Omental fat pad (tissue), 4 donors: ENCODE results near the gene WNT9A. TPM values are rescaled to one million over a fixed set of nuclear protein-coding genes. Genes with fewer than 3 reads are reported as not detected.
"Not testable (repeated sequence)": the region's sequence is repeated elsewhere in the genome, so short reads cannot be mapped to it uniquely, and the experiment has no call there.

Experiments used
- ATAC-seq: fragments of 150-250 bp; one replicate; pipeline ENCODE4 v1.9.1; 2016; ENCODE audit warnings: mild to moderate bottlenecking, moderate library complexity; ENCODE audit not compliant: low FRiP score
- DNase-seq: peaks from one replicate; pipeline ENCODE4 v3.0.0-alpha.2; 2019; ENCODE audit warnings: low spot score
- CTCF ChIP-seq, 3 donors: fragments of 450-650 bp; IDR thresholded peaks; one replicate each; pipeline ENCODE4 v1.5.1; 2016 to 2017; ENCODE audit warnings: antibody characterized with exemption in 3 of 3, mild to moderate bottlenecking in 3 of 3, moderate library complexity in 2 of 3
- total RNA-seq, 4 donors: library from RNA; depleted of rRNA; stranded (reverse); fragments of >200 nt; gene quantifications; one replicate each; pipeline ENCODE4 v1.1.0, GENCODE V29; 2016

WNT9A gene
- total RNA-seq, 4 donors from 2014 or later, result 1.3 to 16.5 (median 5.8) TPM

- TF ChIP-seq CTCF (IDR thresholded peaks at IDR 0.05), result no peak
- DNase-seq, result no peak
- no peak for ATAC-seq
Observed at GRCh38 chr1:227913396-227913763, 34.4 kb downstream of the WNT9A start.

DNA sequence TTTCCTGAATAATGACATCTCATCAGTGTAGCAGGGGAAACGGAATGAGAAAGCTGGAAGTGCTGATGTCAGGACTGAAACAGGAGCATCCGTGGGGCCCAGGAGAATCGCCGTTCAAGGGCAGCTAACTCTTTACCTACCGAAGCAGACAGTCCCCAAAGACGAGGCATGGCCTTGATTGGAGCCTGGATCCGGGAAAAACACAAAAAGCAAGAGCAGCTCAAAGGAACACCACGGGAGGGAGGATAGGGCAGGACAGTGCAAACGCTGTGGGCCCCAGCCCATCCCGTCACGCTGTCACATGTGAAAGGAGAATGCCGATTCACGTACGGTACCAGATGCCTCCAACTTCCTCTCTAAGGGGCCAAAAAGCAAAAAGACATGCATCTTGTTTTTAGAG, 34.9 kb downstream of the WNT9A start:
- ATAC-seq, result no peak
- TF ChIP-seq CTCF (IDR thresholded peaks at IDR 0.05), result no peak
- DNase-seq, result no peak

GRCh38 chr1:227911376-227911775, 36.4 kb downstream of the WNT9A start:
- TF ChIP-seq CTCF (IDR thresholded peaks at IDR 0.05), result no peak
- ATAC-seq (no peak), DNase-seq (no peak)

- ATAC-seq, result no peak
- no peak for TF ChIP-seq CTCF (IDR thresholded peaks at IDR 0.05)
- DNase-seq, result no peak
Observed at GRCh38 chr1:227910511-227911153, 37.1 kb downstream of the WNT9A start.

DNA sequence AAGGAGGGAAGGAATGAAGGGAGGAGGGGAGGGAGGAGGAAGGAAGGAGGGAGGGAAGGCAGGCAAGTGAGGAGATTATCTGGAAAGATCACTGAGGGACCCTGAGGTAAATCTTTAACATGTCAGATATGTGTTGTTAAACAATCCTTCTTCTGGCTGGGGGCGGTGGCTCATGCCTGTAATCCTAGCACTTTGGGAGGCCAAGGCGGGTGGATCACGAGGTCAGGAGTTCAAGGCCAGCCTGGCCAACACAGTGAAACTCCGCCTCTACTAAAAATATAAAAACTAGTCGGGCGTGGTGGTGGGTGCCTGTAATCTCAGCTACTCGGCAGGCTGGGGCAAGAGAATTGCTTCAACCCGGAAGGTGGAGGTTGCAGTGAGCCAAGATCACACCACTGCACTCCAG, 37.8 kb downstream of the WNT9A start:
- ATAC-seq, DNase-seq: not testable (repeated sequence)

DNA sequence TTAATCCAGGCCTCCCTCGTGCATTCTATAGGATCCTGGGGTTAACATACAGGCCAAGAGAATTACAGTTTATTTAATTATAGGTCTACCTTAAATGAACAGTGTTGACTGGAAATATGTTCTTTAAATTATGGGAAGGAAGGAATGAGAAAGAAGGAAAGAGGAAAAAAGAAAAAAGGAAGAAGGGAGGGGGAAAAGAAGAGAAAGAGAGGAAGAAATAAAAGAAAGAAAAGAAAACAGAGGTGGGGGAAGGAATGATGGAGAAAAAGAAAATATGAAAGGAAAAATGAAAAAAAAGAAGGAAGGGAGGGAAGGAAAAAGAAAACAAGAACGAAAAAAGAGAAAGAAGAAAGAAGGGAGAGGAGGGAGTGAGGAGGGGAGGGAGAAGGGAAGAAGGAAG, 38.5 kb downstream of the WNT9A start:
- ATAC-seq (no peak), DNase-seq (no peak)
- TF ChIP-seq CTCF (IDR thresholded peaks at IDR 0.05), result no peak

DNA sequence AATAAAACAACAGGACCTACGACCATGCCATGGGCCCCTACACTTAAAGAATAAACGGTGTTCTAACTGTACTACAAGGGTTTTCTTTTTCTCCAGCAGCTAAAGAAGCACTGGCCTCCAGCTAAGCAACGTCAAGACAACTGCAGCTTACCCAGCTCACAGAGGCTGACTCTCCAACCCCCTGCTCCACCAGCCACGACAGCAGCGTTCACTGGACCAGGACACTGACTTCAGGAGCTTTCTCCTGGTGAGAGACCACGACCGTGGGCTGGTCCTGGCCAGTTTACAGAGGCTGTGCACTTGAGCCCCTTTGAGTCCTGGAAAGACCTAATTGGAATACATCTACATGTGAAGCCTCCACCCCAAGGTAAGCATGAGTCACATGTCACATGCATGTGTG, 39.4 kb downstream of the WNT9A start:
- DNase-seq, result no peak
- ATAC-seq, result no peak
- no peak for TF ChIP-seq CTCF (IDR thresholded peaks at IDR 0.05)
